Duodenal mucosa (tissue), 2 donors: ENCODE results near the gene EP400.

Experiments
- H3K27ac ChIP-seq: one replicate; pipeline ENCODE4 v1.7.0; 2013; ENCODE audit warnings: low read depth, low read length
- H3K27me3 ChIP-seq, 2 donors: one replicate each; pipeline ENCODE4 v1.7.0; 2013; ENCODE audit warnings: low read length in 2 of 2, control low read depth in 1 of 2; ENCODE audit not compliant: insufficient read depth in 2 of 2, control insufficient read depth in 1 of 2
- H3K36me3 ChIP-seq, 2 donors: one replicate each; pipeline ENCODE4 v1.7.0; 2013; ENCODE audit warnings: low read length in 2 of 2, control low read depth in 1 of 2; ENCODE audit not compliant: insufficient read depth in 2 of 2, control insufficient read depth in 1 of 2
- H3K4me1 ChIP-seq, 2 donors: one replicate each; pipeline ENCODE4 v1.7.0; 2013; ENCODE audit warnings: low read length in 2 of 2, control low read depth in 1 of 2; ENCODE audit not compliant: insufficient read depth in 2 of 2, control insufficient read depth in 1 of 2
- H3K4me3 ChIP-seq, 2 donors: one replicate each; pipeline ENCODE4 v1.7.0; 2013; ENCODE audit warnings: low read length in 2 of 2, low read depth in 1 of 2
- H3K9ac ChIP-seq, 2 donors: one replicate each; pipeline ENCODE4 v1.7.0; 2013; ENCODE audit warnings: low read length in 2 of 2, low read depth in 1 of 2
- H3K9me3 ChIP-seq, 2 donors: one replicate each; pipeline ENCODE4 v1.7.0; 2013; ENCODE audit warnings: low read length in 2 of 2, control low read depth in 1 of 2; ENCODE audit not compliant: control insufficient read depth in 1 of 2

EP400 gene

GRCh38 chr12:131919366-131920156 lies 30.2 kb upstream of the EP400 start:
- H3K36me3 ChIP-seq, result peaks cover 16 to 44% of the 10 kb centered on the region in 2 donors
- H3K27me3 ChIP-seq, result no peaks in the 10 kb centered on the region
- peaks cover 0 to 3% of the 10 kb centered on the region in 2 donors for H3K4me1 ChIP-seq
- no peak overlapping the region for H3K4me3 ChIP-seq
- no peak overlapping the region for H3K9ac ChIP-seq
- H3K27ac ChIP-seq, result no peak overlapping the region
- no peaks in the 10 kb centered on the region for H3K9me3 ChIP-seq

- peaks cover 13 to 39% of the 10 kb centered on the region in 2 donors for H3K36me3 ChIP-seq
Observed at GRCh38 chr12:131920157-131920508, 29.6 kb upstream of the EP400 start.

GRCh38 chr12:131920902-131921840 lies 28.6 kb upstream of the EP400 start:
- no peak overlapping the region for H3K27ac ChIP-seq
- peaks cover 0 to 7% of the 10 kb centered on the region in 2 donors for H3K4me1 ChIP-seq
- no peaks in the 10 kb centered on the region for H3K27me3 ChIP-seq
- no peaks in the 10 kb centered on the region for H3K9me3 ChIP-seq
- no peak overlapping the region for H3K9ac ChIP-seq
- no peak overlapping the region for H3K4me3 ChIP-seq
- H3K36me3 ChIP-seq, result peaks cover 6 to 30% of the 10 kb centered on the region in 2 donors

More at GRCh38 chr12:131920157-131920508, 29.6 kb upstream of the EP400 start:
- Histone ChIP-seq H3K27ac (no peak overlapping the region), H3K9me3 (no peaks in the 10 kb centered on the region), H3K4me1 (peaks cover 0 to 7% of the 10 kb centered on the region in 2 donors), H3K9ac (no peak overlapping the region), H3K27me3 (no peaks in the 10 kb centered on the region), H3K4me3 (no peak overlapping the region)

GRCh38 chr12:131921866-131922769 lies 27.6 kb upstream of the EP400 start:
- Histone ChIP-seq H3K4me3 (no peak overlapping the region), H3K9ac (no peak overlapping the region), H3K27me3 (no peaks in the 10 kb centered on the region), H3K9me3 (no peaks in the 10 kb centered on the region), H3K4me1 (peaks cover 0 to 7% of the 10 kb centered on the region in 2 donors), H3K27ac (no peak overlapping the region), H3K36me3 (peaks cover 0 to 25% of the 10 kb centered on the region in 2 donors)

DNA sequence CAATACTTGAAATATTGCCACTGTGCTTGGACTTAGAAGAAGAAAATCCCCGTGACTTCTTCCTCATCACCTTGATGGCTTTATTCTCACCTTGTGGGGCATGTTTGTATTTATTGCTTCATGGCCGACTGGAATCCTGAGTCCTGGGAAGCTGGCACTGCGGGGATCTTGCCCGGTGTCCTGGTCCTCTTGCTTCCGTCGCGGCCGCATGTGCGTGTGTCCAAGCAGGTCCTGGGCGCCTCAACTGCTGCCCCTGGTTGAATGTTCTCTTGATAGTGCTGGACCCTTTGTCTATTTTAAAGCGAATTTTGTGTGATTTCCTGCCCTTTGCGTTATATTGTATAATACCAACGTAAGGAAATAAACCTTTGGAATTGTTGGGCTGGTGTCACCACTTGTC lies 27.0 kb upstream of the EP400 start:
- H3K9ac ChIP-seq, result no peak overlapping the region
- peaks cover 0 to 20% of the 10 kb centered on the region in 2 donors for H3K36me3 ChIP-seq
- no peaks in the 10 kb centered on the region for H3K27me3 ChIP-seq
- H3K27ac ChIP-seq, result no peak overlapping the region
- H3K4me3 ChIP-seq, result no peak overlapping the region
- peaks cover 0 to 7% of the 10 kb centered on the region in 2 donors for H3K4me1 ChIP-seq
- H3K9me3 ChIP-seq, result no peaks in the 10 kb centered on the region

- H3K27ac ChIP-seq, result no peak overlapping the region
Observed at GRCh38 chr12:131923260-131923659, 26.5 kb upstream of the EP400 start.

DNA sequence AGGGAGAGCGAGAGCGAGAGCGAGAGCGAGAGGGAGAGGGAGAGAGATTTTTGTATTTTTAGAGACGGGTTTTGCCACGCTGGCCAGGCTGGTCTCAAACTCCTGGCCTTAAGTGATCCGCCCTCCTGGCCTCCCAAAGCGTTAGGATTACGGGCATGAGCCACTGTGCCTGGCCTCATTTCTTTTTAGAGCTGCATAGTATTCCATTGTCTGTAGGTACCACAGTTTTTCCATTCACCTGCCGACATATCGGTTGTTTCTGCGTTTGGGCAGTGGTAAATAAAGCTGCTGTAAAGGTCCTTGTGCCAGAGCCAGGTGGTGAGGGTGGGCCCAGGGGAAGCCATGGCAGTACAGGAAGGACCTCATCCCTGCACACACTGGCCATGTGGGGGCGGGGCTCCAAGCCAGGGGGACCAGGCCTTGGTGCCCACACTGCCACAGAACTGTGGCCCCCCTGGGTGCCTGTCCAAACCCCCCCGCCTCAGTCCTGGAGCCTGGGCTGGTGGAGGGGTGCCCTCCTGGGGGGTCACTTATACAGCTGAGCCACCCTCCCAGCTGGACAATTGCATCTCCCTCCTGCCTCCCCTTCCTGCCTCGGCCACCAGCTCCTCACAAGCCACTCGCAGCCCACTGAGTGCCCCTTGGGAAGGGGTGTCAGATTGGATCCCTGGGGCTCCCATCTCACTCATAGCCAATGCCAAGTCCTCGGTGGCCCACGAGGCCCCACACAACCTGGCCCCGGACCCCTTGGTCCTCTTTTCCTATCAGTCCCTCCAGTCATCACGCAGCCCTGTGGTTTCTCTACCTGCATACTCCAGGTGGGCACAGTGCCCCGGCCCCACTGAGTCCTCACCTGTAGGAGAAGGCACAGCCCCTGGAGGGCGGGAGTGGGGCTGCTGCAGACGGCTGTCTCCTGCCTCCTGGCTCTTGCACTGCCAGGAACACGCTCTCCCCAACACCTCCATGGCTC lies 22.3 kb upstream of the EP400 start:
- Histone ChIP-seq H3K36me3 (peaks cover 5 to 6% of the 10 kb centered on the region in 2 donors), H3K9ac (no peak overlapping the region), H3K4me3 (no peak overlapping the region), H3K27me3 (no peaks in the 10 kb centered on the region), H3K4me1 (peaks cover 8 to 17% of the 10 kb centered on the region in 2 donors), H3K27ac (no peak overlapping the region), H3K9me3 (no peaks in the 10 kb centered on the region)

More at GRCh38 chr12:131923260-131923659, 26.5 kb upstream of the EP400 start:
- no peaks in the 10 kb centered on the region for H3K27me3 ChIP-seq
- H3K4me3 ChIP-seq, result no peak overlapping the region
- no peaks in the 10 kb centered on the region for H3K9me3 ChIP-seq
- H3K4me1 ChIP-seq, result peaks cover 0 to 7% of the 10 kb centered on the region in 2 donors
- H3K9ac ChIP-seq, result no peak overlapping the region
- peaks cover 0 to 20% of the 10 kb centered on the region in 2 donors for H3K36me3 ChIP-seq

DNA sequence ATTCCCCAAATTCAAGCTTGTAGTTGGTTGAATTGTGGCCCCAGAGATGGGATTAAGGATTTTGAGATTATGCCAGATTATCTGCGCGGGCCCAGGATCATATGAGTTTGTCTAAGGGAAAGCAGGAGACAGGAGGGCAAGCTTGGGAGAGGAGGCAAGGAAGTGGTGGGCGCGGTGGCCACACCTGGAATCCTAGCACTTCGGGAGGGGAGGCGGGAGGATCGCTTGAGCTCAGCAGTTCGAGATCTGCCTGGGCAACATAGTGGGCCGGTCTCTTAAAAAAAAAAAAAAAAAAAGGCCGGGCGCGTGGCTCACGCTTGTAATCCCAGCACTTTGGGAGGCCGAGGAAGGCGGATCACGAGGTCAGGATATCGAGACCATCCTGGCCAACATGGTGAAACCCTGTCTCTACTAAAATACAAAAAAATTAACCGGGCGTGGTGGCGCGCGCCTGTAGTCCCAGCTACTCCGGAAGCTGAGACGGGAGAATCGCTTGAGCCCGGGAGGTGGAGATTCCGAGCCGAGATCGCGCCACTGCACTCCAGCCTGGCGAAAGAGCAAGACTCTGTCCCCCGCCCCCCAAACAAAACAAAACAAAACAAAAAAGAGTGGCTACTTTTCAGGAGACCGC lies 21.5 kb upstream of the EP400 start:
- peak overlapping the region; percentile 67 to 73 for H3K4me3 ChIP-seq
- no peaks in the 10 kb centered on the region for H3K9me3 ChIP-seq
- H3K27me3 ChIP-seq, result no peaks in the 10 kb centered on the region
- H3K27ac ChIP-seq, result no peak overlapping the region
- peak overlapping the region; percentile 25 to 51 for H3K9ac ChIP-seq
- peaks cover 8 to 17% of the 10 kb centered on the region in 2 donors for H3K4me1 ChIP-seq
- H3K36me3 ChIP-seq, result peaks cover 6 to 14% of the 10 kb centered on the region in 2 donors
